GM18502 (cell line): ENCODE results near the gene ATP2A3.
A peak's percentile ranks its signal among the peaks of the same experiment; 100 is the strongest.

ENCODE experiments used
- ATAC-seq: cut with Tn5 transposase; IDR thresholded peaks from one replicate; pipeline ENCODE4 v1.9.1; 2021; ENCODE audit warnings: mild to moderate bottlenecking; ENCODE audit not compliant: unreplicated experiment, poor library complexity

The ATP2A3 gene

GRCh38 chr17:3915995-3916696 is 48.1 kb downstream of the ATP2A3 start, which contains the start of gene P2RX1:
Gene P2RX1, minus strand, starts transcription at chr17:3916465. Its CDS starts 240 bp downstream, at chr17:3916225.
- ATAC-seq: no peak

- no peak for ATAC-seq
These were observed 48.6 kb downstream of the ATP2A3 start for GRCh38 chr17:3915581-3915994.

- ATAC-seq: peak; percentile 52
These were observed 49.9 kb downstream of the ATP2A3 start for GRCh38 chr17:3914312-3914670.

- peak; percentile 58 for ATAC-seq
These were observed 50.5 kb downstream of the ATP2A3 start for GRCh38 chr17:3913531-3914311.

- ATAC-seq: no peak
These were observed 51.4 kb downstream of the ATP2A3 start for GRCh38 chr17:3912827-3913226.

- ATAC-seq: peak; percentile 61
These were observed 52.8 kb downstream of the ATP2A3 start for GRCh38 chr17:3911271-3912053.

GRCh38 chr17:3910420-3911270 is 53.6 kb downstream of the ATP2A3 start:
- no peak for ATAC-seq

GRCh38 chr17:3909257-3909656 is 55.0 kb downstream of the ATP2A3 start:
- no peak for ATAC-seq

GRCh38 chr17:3907483-3908216 is 56.6 kb downstream of the ATP2A3 start:
- no peak for ATAC-seq

GRCh38 chr17:3906881-3907280 is 57.4 kb downstream of the ATP2A3 start:
- ATAC-seq: no peak

GRCh38 chr17:3905017-3905520 is 59.2 kb downstream of the ATP2A3 start:
- no peak for ATAC-seq

- ATAC-seq: no peak
These were observed 59.7 kb downstream of the ATP2A3 start for GRCh38 chr17:3904501-3904900.

GRCh38 chr17:3903881-3904290 is 60.4 kb downstream of the ATP2A3 start:
- ATAC-seq: no peak

- ATAC-seq: no peak
These were observed 61.0 kb downstream of the ATP2A3 start for GRCh38 chr17:3903051-3903825.

- ATAC-seq: no peak
These were observed 63.6 kb downstream of the ATP2A3 start for GRCh38 chr17:3900646-3901045.

- ATAC-seq: no peak
These were observed 66.5 kb downstream of the ATP2A3 start for GRCh38 chr17:3897731-3898130.

- no peak for ATAC-seq
These were observed 67.3 kb downstream of the ATP2A3 start for GRCh38 chr17:3896968-3897235.

- ATAC-seq: no peak
These were observed 67.9 kb downstream of the ATP2A3 start for GRCh38 chr17:3896108-3896967.
